Ectodermal cell (in vitro differentiated cells): ENCODE measurements around the gene ANKFY1.

ENCODE experiments used
- H3K27ac ChIP-seq: 2 replicates; pipeline ENCODE4 v1.7.0; 2013; ENCODE audit warnings: mild to moderate bottlenecking, low read depth, low read length; ENCODE audit not compliant: insufficient read depth, poor library complexity, severe bottlenecking
- H3K27me3 ChIP-seq: 2 replicates; pipeline ENCODE4 v1.7.0; 2013; ENCODE audit warnings: mild to moderate bottlenecking, low read length; ENCODE audit not compliant: insufficient read depth, control insufficient read depth, poor library complexity, severe bottlenecking
- H3K36me3 ChIP-seq: one replicate; pipeline ENCODE4 v1.7.0; 2013; ENCODE audit warnings: low read length; ENCODE audit not compliant: control insufficient read depth, insufficient read depth
- H3K4me1 ChIP-seq: one replicate; pipeline ENCODE4 v1.7.0; 2013; ENCODE audit warnings: low read length; ENCODE audit not compliant: control insufficient read depth, insufficient read depth
- H3K4me3 ChIP-seq: 2 replicates; pipeline ENCODE4 v1.7.0; 2013; ENCODE audit warnings: low read depth, low read length, control low read depth; ENCODE audit not compliant: insufficient read depth
- H3K9me3 ChIP-seq: 2 replicates; pipeline ENCODE4 v1.7.0; 2013; ENCODE audit warnings: mild to moderate bottlenecking, low read length, moderate library complexity; ENCODE audit not compliant: control insufficient read depth
- WGBS, 2 experiments: methylation state at CpG; one replicate each; pipeline ENCODE4 v1.1.7; 2013; ENCODE audit warnings: missing lambda C conversion rate in 2 of 2; 5-methylcytosine and 5-hydroxymethylcytosine counted together

The ANKFY1 gene

GRCh38 chr17:4135489-4135888 is 128.3 kb downstream of the ANKFY1 start:
- Histone ChIP-seq H3K9me3 (no peaks in the 10 kb centered on the region), H3K27ac (no peak overlapping the region), H3K4me3 (no peak overlapping the region), H3K27me3 (no peaks in the 10 kb centered on the region), H3K4me1 (no peaks in the 10 kb centered on the region), H3K36me3 (no peaks in the 10 kb centered on the region)
- 94 to 95% methylated on average over 3 of the region's 3 CpGs for WGBS, 2 experiments

DNA sequence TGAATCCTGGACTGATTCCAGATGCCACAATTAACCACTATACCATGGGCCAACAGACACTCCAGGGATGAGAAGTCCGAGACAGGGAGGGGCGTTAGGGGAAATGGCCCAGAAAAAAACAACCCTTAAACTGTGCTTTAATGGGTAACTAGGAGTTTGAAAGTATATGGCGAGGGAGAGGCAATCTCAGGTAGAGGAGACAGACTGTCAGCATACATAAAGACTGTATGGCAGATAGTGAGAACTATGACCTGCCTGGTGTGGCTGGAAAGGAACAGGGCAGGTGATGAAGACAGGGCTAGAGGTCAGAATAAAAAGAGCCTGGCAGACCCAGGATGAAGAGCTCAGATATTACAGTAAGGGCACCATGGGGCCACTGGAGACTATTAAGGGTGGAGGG is 129.1 kb downstream of the ANKFY1 start:
- Histone ChIP-seq H3K27me3 (no peaks in the 10 kb centered on the region), H3K36me3 (no peaks in the 10 kb centered on the region), H3K27ac (no peak overlapping the region), H3K4me1 (no peaks in the 10 kb centered on the region), H3K4me3 (no peak overlapping the region), H3K9me3 (no peaks in the 10 kb centered on the region)
- 93 to 98% methylated on average over 3 of the region's 3 CpGs for WGBS, 2 experiments

DNA sequence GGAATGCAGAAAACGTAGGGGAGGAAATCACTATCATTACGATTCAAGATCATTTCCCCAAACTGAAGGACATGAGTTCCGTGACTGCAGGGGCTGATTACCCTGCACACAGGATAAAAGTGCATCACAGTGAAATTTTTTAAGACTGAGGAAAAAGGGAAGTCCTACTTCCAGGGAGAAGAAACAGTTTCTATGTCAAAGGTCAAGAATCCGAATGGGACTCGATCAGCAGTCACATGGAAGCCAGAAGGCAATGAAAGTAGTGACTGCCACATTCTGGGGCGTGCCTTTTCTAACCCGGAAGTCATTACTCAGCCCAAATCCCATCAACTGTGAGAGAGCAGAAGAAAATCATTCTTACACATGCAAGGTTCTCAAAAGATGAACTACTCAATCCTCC is 133.1 kb downstream of the ANKFY1 start:
- Histone ChIP-seq H3K9me3 (no peaks in the 10 kb centered on the region), H3K4me3 (no peak overlapping the region), H3K4me1 (no peaks in the 10 kb centered on the region), H3K27ac (no peak overlapping the region), H3K36me3 (no peaks in the 10 kb centered on the region), H3K27me3 (no peaks in the 10 kb centered on the region)
- 90 to 95% methylated on average over 7 of the region's 7 CpGs for WGBS, 2 experiments

DNA sequence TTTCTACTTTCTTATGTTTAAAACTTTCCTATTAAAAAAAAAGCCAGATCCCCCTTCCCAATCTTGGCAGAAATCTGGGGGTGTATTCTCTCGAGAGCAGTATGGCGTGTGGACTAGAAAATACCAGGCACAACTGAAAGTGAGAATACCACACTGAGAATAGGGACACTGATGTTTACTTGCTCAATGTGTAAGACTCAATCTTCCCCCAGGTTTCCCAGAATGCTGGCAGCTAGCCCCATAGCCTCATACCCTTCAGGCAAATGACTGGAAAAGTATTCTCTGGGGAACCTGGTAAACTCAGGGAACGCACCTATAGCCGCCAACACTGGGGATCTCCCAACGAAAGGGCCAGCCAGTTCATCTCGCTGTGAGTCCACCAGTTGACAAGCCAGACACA is 136.2 kb downstream of the ANKFY1 start:
- WGBS, 2 experiments = 96 to 97% methylated on average over 6 of the region's 6 CpGs
- Histone ChIP-seq H3K27me3 (no peaks in the 10 kb centered on the region), H3K4me3 (no peak overlapping the region), H3K9me3 (no peaks in the 10 kb centered on the region), H3K36me3 (peaks cover 3% of the 10 kb centered on the region), H3K4me1 (peaks cover 9% of the 10 kb centered on the region), H3K27ac (no peak overlapping the region)

DNA sequence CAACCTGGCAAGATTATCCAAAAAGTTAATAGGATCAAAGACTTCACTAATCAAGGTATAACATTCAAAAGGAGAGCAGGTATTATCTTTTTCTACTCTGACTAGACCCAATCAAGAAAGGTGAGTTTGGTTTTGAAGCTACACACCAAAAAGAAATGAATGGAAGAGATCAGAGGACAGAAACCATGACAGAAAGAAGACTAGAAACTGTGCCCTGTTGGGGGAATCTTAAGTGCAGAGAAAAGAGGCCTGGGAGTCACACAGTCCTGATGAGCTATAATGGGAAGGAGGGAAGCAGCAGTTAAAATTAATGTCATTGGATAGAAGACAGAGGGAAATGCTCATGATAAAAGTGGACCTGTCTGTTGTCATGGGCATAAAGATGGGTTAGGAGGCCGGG is 138.2 kb downstream of the ANKFY1 start:
- H3K27ac ChIP-seq = peak overlapping the region; percentile 47
- no peaks in the 10 kb centered on the region for H3K27me3 ChIP-seq
- no peak overlapping the region for H3K4me3 ChIP-seq

DNA sequence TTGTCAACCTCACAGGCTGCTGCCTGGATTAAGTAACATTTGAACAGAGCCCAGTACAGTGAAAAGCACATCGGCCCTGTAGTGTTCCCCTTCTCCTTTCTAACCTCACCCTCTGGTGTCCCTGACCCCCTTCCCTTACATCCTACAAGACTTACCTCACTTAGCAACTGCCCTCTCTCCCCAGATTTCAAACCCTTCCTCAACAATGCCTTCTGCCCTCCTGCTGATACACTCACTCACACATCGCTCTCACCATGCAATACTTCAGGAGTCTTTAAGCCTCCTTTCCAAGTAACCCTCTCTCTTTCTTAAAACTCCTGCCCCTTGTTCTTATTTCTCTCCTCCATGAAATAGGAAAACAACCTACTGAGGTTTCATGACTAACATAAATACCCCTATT is 138.8 kb downstream of the ANKFY1 start:
- H3K4me1 ChIP-seq = peaks cover 9% of the 10 kb centered on the region
- peak overlapping the region; percentile 47 for H3K27ac ChIP-seq
- peaks cover 3% of the 10 kb centered on the region for H3K36me3 ChIP-seq
- WGBS, 2 experiments = 24 to 27% methylated on average over 2 of the region's 2 CpGs
- H3K4me3 ChIP-seq = no peak overlapping the region
- no peaks in the 10 kb centered on the region for H3K9me3 ChIP-seq
- no peaks in the 10 kb centered on the region for H3K27me3 ChIP-seq

More for the DNA sequence above, 138.2 kb downstream of the ANKFY1 start:
- H3K9me3 ChIP-seq = no peaks in the 10 kb centered on the region
- peaks cover 3% of the 10 kb centered on the region for H3K36me3 ChIP-seq
- 86 to 90% methylated on average over 1 of the region's 1 CpG for WGBS, 2 experiments
- peaks cover 9% of the 10 kb centered on the region for H3K4me1 ChIP-seq

GRCh38 chr17:4120332-4120731 is 143.4 kb downstream of the ANKFY1 start:
- 78 to 79% methylated on average over 3 of the region's 3 CpGs for WGBS, 2 experiments
- no peaks in the 10 kb centered on the region for H3K9me3 ChIP-seq
- no peaks in the 10 kb centered on the region for H3K27me3 ChIP-seq
- no peak overlapping the region for H3K4me3 ChIP-seq
- peaks cover 7% of the 10 kb centered on the region for H3K4me1 ChIP-seq
- peaks cover 3% of the 10 kb centered on the region for H3K36me3 ChIP-seq
- H3K27ac ChIP-seq = no peak overlapping the region

DNA sequence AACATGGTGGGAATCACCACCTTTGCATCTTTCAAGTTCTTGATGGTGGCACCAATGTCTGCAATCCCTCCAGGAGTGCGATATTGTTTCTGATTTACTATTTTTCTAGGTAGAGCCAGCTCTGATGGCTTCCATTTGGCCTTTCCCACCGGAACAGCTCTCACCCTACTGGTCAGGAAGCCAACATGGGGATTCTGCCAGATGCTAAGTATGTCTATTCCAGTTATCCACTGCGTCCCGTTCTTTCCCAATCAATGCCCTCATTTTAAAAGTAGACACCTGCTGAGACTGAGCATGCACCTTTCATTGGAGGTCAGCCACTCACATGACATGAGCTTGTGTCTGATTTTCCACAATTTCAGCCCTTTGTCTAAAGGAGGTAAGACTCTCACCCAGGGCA is 144.5 kb downstream of the ANKFY1 start:
- Histone ChIP-seq H3K4me1 (no peaks in the 10 kb centered on the region), H3K4me3 (no peak overlapping the region), H3K9me3 (no peaks in the 10 kb centered on the region), H3K27ac (no peak overlapping the region), H3K36me3 (peaks cover 3% of the 10 kb centered on the region), H3K27me3 (no peaks in the 10 kb centered on the region)
- WGBS, 2 experiments = 65 to 71% methylated on average over 4 of the region's 4 CpGs

DNA sequence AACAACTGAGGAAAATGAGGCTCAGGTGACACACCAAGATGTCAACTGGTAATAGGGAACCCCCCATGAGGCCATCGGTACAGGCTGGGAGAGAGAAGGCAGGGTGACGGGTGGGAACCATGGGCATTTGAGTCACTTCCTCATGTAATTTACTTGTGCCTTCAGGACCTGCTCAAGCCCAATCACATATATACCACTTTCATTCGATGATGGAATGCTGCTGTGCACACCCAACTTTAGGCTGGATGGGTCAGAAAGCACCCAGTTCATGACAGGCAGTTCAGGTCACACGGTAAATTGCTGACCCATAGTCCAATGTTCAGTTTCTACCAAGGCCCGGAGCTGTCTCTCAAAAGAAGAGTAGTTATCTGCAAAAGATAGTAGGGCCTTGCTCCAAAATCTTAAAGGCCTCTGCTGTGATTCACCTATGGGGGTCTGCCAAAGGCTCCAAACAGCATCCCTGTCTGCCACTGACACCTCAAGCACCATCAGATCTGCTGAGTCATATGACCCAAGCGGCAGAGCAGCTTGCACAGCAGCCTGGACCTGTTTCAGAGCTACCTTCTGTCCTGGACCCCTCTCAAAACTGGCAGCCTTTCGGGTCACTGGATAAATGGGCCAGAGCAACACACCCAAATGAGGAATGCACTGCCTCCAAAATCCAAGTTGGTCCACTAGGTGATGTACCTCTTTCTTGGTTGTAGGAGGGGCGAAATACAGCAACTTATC is 145.6 kb downstream of the ANKFY1 start:
- Histone ChIP-seq H3K27me3 (no peaks in the 10 kb centered on the region), H3K27ac (no peak overlapping the region), H3K4me1 (no peaks in the 10 kb centered on the region), H3K4me3 (no peak overlapping the region), H3K36me3 (no peaks in the 10 kb centered on the region), H3K9me3 (no peaks in the 10 kb centered on the region)
- 95% methylated on average over 8 of the region's 8 CpGs for WGBS, 2 experiments

- no peak overlapping the region for H3K4me3 ChIP-seq
- H3K36me3 ChIP-seq = peaks cover 6% of the 10 kb centered on the region
- no peak overlapping the region for H3K27ac ChIP-seq
- WGBS, 2 experiments = 77 to 85% methylated on average over 4 of the region's 4 CpGs
- no peaks in the 10 kb centered on the region for H3K27me3 ChIP-seq
- H3K4me1 ChIP-seq = no peaks in the 10 kb centered on the region
- no peaks in the 10 kb centered on the region for H3K9me3 ChIP-seq
These were observed 147.3 kb downstream of the ANKFY1 start for GRCh38 chr17:4116516-4116915.
